OCI-LY7 (cell line): ENCODE measurements around the gene DAPK1. TPM values are rescaled to one million over a fixed set of nuclear protein-coding genes. Genes with fewer than 3 reads are reported as not detected.

Experiments used
- BruUV-seq: library from RNA; stranded (reverse); fragments of 400-500 nt; replicated peaks from 2 replicates; lab custom pipeline; 2021; lab: Mats Ljungman, UMichigan
- CTCF ChIA-PET: fragments of 300-600 bp; sonication (Branson Sonifier 250); formaldehyde crosslinking; loops from one replicate; lab custom pipeline; 2022; ENCODE audit warnings: antibody characterized with exemption; ENCODE audit not compliant: unreplicated experiment; lab: Charles Lee
- POLR2A ChIA-PET: fragments of 300-600 bp; sonication (Branson Sonifier 250); formaldehyde crosslinking; loops from one replicate; lab custom pipeline; 2022; ENCODE audit warnings: antibody characterized with exemption; lab: Charles Lee
- DNase-seq: peaks from one replicate; pipeline ENCODE4 v3.0.0-alpha.2; 2015; ENCODE audit warnings: low spot score
- H2AFZ ChIP-seq: fragments of 200-600 bp; sonication (generic), shearing (Covaris generic); 2 replicates; pipeline ENCODE4 v1.6.1; 2014; ENCODE audit warnings: mild to moderate bottlenecking, antibody characterized with exemption, low read length, moderate library complexity
- H3K27ac ChIP-seq: fragments of 200-600 bp; sonication (generic); 2 replicates; pipeline ENCODE4 v1.5.1; 2014; ENCODE audit warnings: mixed run types, low read depth, mild to moderate bottlenecking, moderate library complexity, low read length, inconsistent platforms; ENCODE audit not compliant: poor library complexity, severe bottlenecking
- H3K36me3 ChIP-seq: fragments of 200-600 bp; sonication (generic); 2 replicates; pipeline ENCODE4 v1.6.1; 2014; ENCODE audit warnings: mild to moderate bottlenecking, antibody characterized with exemption, low read length, moderate library complexity, mixed read lengths; ENCODE audit not compliant: insufficient read depth
- H3K4me1 ChIP-seq: fragments of 200-600 bp; sonication (generic); 2 replicates; pipeline ENCODE4 v1.5.1; 2014; ENCODE audit warnings: mild to moderate bottlenecking, low read length; ENCODE audit not compliant: insufficient read depth, poor library complexity, severe bottlenecking
- H3K4me2 ChIP-seq: fragments of 200-600 bp; sonication (generic); 2 replicates; pipeline ENCODE4 v1.6.1; 2014; ENCODE audit warnings: mild to moderate bottlenecking, low read length
- H3K4me3 ChIP-seq: fragments of 200-600 bp; sonication (generic); 2 replicates; pipeline ENCODE4 v1.5.1; 2014; ENCODE audit warnings: mild to moderate bottlenecking, low read depth, low read length; ENCODE audit not compliant: poor library complexity, severe bottlenecking
- H3K79me2 ChIP-seq: fragments of 200-600 bp; sonication (generic); 2 replicates; pipeline ENCODE4 v1.6.1; 2016; ENCODE audit warnings: low read depth, mild to moderate bottlenecking, low read length, moderate library complexity, mixed read lengths; ENCODE audit not compliant: insufficient read depth
- H3K9me2 ChIP-seq: fragments of 200-600 bp; sonication (generic); 2 replicates; pipeline ENCODE4 v1.6.1; 2016; ENCODE audit warnings: mild to moderate bottlenecking, low read length, mixed read lengths; ENCODE audit not compliant: insufficient read depth
- H3K9me3 ChIP-seq: fragments of 200-600 bp; sonication (generic); 2 replicates; pipeline ENCODE4 v1.6.1; 2014; ENCODE audit warnings: mild to moderate bottlenecking, mixed run types, low read length, mixed read lengths
- H4K20me1 ChIP-seq: fragments of 200-600 bp; sonication (generic); 2 replicates; pipeline ENCODE4 v1.6.1; 2014; ENCODE audit warnings: mild to moderate bottlenecking, antibody characterized with exemption, low read length, moderate library complexity, mixed read lengths; ENCODE audit not compliant: insufficient read depth
- CTCF ChIP-seq: fragments of 200-600 bp; sonication (generic); conservative IDR thresholded peaks from 2 replicates; pipeline ENCODE4 v1.5.1; 2014; ENCODE audit warnings: mild to moderate bottlenecking, antibody characterized with exemption, low read length, moderate library complexity, mixed read lengths
- EZH2phosphoT487 ChIP-seq: fragments of 200-600 bp; sonication (generic); IDR thresholded peaks from 2 replicates; pipeline ENCODE4 v1.6.1; 2018; ENCODE audit warnings: low read depth, borderline replicate concordance, mild to moderate bottlenecking, mixed run types, antibody characterized with exemption, low read length, moderate library complexity, mixed read lengths
- intact Hi-C: fragments of 100-400 bp; cut with micrococcal nuclease; formaldehyde crosslinking; loops from one replicate; pipeline ENCODE4 v1.10.0; 2022; ENCODE audit not compliant: unreplicated experiment
- total RNA-seq, 2 experiments: library from RNA; depleted of rRNA in 1 of 2; stranded (reverse); fragments of >200 nt in 1 of 2; shearing (Covaris generic) in 1 of 2; gene quantifications; 2 replicates each; pipeline ENCODE4 v1.2.3, GENCODE V29; 2014 to 2022

The DAPK1 gene
- total RNA-seq, 2 experiments from 2014 or later = 0.25 to 3.5 TPM

- H3K4me1 ChIP-seq = no peaks in the 10 kb centered on the region
- intact Hi-C loops = no loop called here
- TF ChIP-seq EZH2phosphoT487 = no peak
- TF ChIP-seq CTCF = no peak
- no peak overlapping the region for H2AFZ ChIP-seq
- H3K4me3 ChIP-seq = no peak overlapping the region
- no peaks in the 10 kb centered on the region for H3K9me3 ChIP-seq
- H3K27ac ChIP-seq = no peak overlapping the region
- H3K36me3 ChIP-seq = no peaks in the 10 kb centered on the region
- CTCF ChIA-PET = no interaction called here
- BruUV-seq = no TSS peak
- H4K20me1 ChIP-seq = no peaks in the 10 kb centered on the region
- POLR2A ChIA-PET = no interaction called here
- no peaks in the 10 kb centered on the region for H3K79me2 ChIP-seq
- DNase-seq = no peak
- no peaks in the 10 kb centered on the region for H3K9me2 ChIP-seq
- H3K4me2 ChIP-seq = no peak overlapping the region
Measured at GRCh38 chr9:87674565-87675299, 177.1 kb downstream of the DAPK1 start.

- no peaks in the 10 kb centered on the region for H3K9me3 ChIP-seq
Measured at GRCh38 chr9:87675906-87676515, 178.3 kb downstream of the DAPK1 start.

More at GRCh38 chr9:87675906-87676515, 178.3 kb downstream of the DAPK1 start:
- H2AFZ ChIP-seq = no peak overlapping the region
- no peaks in the 10 kb centered on the region for H3K36me3 ChIP-seq
- no peaks in the 10 kb centered on the region for H3K79me2 ChIP-seq
- TF ChIP-seq CTCF (no peak), EZH2phosphoT487 (no peak)
- no peaks in the 10 kb centered on the region for H3K4me1 ChIP-seq
- DNase-seq = no peak
- no peak overlapping the region for H3K4me2 ChIP-seq
- no peaks in the 10 kb centered on the region for H3K9me2 ChIP-seq
- ChIA-PET CTCF (no interaction called here), POLR2A (no interaction called here)
- no TSS peak for BruUV-seq
- no peak overlapping the region for H3K27ac ChIP-seq
- H4K20me1 ChIP-seq = no peaks in the 10 kb centered on the region
- intact Hi-C loops = no loop called here
- no peak overlapping the region for H3K4me3 ChIP-seq
